Ascending aorta (tissue), 2 donors: ENCODE data around the gene RNF208. TPM values are rescaled to one million over a fixed set of nuclear protein-coding genes. Genes with fewer than 3 reads are reported as not detected.

Source experiments
- DNase-seq, 2 donors: peaks; one replicate each; pipeline ENCODE4 v3.0.0-alpha.2; 2019; ENCODE audit warnings: low spot score in 2 of 2
- H3K27ac ChIP-seq, 2 donors: fragments of 200-600 bp; sonication (generic); one replicate each; pipeline ENCODE4 v1.5.1; 2016 to 2017; ENCODE audit warnings: mild to moderate bottlenecking in 1 of 2
- H3K27me3 ChIP-seq: fragments of 200-600 bp; sonication (generic); one replicate; pipeline ENCODE4 v1.5.1; 2017
- H3K36me3 ChIP-seq, 2 donors: fragments of 200-600 bp; sonication (generic); one replicate each; pipeline ENCODE4 v1.5.1; 2016
- H3K4me1 ChIP-seq, 2 donors: fragments of 200-600 bp; sonication (generic); one replicate each; pipeline ENCODE4 v1.5.1; 2016 to 2017; ENCODE audit warnings: mild to moderate bottlenecking in 1 of 2
- H3K4me3 ChIP-seq, 2 donors: fragments of 200-600 bp; sonication (generic); one replicate each; pipeline ENCODE4 v1.5.1; 2016 to 2017; ENCODE audit warnings: mild to moderate bottlenecking in 1 of 2
- H3K9me3 ChIP-seq, 2 donors: fragments of 200-600 bp; sonication (generic); one replicate each; pipeline ENCODE4 v1.5.1; 2016
- CTCF ChIP-seq, 3 experiments: fragments of 200-600 bp in 2 of 3; fragments of 450-650 bp in 1 of 3; sonication (generic) in 2 of 3; IDR thresholded peaks; one replicate each; pipeline ENCODE4 v1.5.1; 2016 to 2019; ENCODE audit warnings: antibody characterized with exemption in 3 of 3, mild to moderate bottlenecking in 1 of 3, moderate library complexity in 1 of 3
- intact Hi-C: fragments of 100-400 bp; cut with DNase I; formaldehyde crosslinking; loops from one replicate; pipeline ENCODE4 v1.15.1; 2023
- total RNA-seq: library from RNA; depleted of rRNA; stranded (reverse); fragments of >200 nt; gene quantifications from one replicate; pipeline ENCODE4 v1.1.0, GENCODE V29; 2016

RNF208 gene
- total RNA-seq, 1 donor from 2014 or later, result 6.7 TPM

GRCh38 chr9:137176302-137177182, 45.5 kb downstream of the RNF208 start:
- H3K27me3 ChIP-seq, result no peaks in the 10 kb centered on the region
- intact Hi-C loops, result no loop called here
- H3K36me3 ChIP-seq, result peaks cover 29 to 30% of the 10 kb centered on the region in 2 donors
- H3K9me3 ChIP-seq, result no peaks in the 10 kb centered on the region
- H3K4me3 ChIP-seq, result no peak overlapping the region
- no peaks in the 10 kb centered on the region for H3K4me1 ChIP-seq
- TF ChIP-seq CTCF (IDR thresholded peaks at IDR 0.05), result peak in 1 of 3 experiments; percentile 21
- no peak for DNase-seq
- no peak overlapping the region for H3K27ac ChIP-seq

- Histone ChIP-seq H3K4me1 (no peaks in the 10 kb centered on the region), H3K27me3 (no peaks in the 10 kb centered on the region), H3K9me3 (no peaks in the 10 kb centered on the region), H3K27ac (no peak overlapping the region), H3K4me3 (no peak overlapping the region), H3K36me3 (peaks cover 18 to 19% of the 10 kb centered on the region in 2 donors)
- no peak for TF ChIP-seq CTCF (IDR thresholded peaks at IDR 0.05)
- DNase-seq, result no peak
- intact Hi-C loops, result no loop called here
These were observed 46.6 kb downstream of the RNF208 start for GRCh38 chr9:137175345-137175961.

GRCh38 chr9:137174722-137175293, 47.2 kb downstream of the RNF208 start:
- no peak overlapping the region for H3K4me3 ChIP-seq
- H3K4me1 ChIP-seq, result no peaks in the 10 kb centered on the region
- H3K27me3 ChIP-seq, result no peaks in the 10 kb centered on the region
- no peak overlapping the region for H3K27ac ChIP-seq
- H3K36me3 ChIP-seq, result peaks cover 11 to 13% of the 10 kb centered on the region in 2 donors
- TF ChIP-seq CTCF (IDR thresholded peaks at IDR 0.05), result no peak
- no peaks in the 10 kb centered on the region for H3K9me3 ChIP-seq
- intact Hi-C loops, result no loop called here
- DNase-seq, result no peak

- no peaks in the 10 kb centered on the region for H3K27me3 ChIP-seq
- H3K4me3 ChIP-seq, result no peak overlapping the region
- H3K27ac ChIP-seq, result no peak overlapping the region
- H3K4me1 ChIP-seq, result peaks cover 3 to 6% of the 10 kb centered on the region in 2 donors
- TF ChIP-seq CTCF (IDR thresholded peaks at IDR 0.05), result no peak
- H3K9me3 ChIP-seq, result no peaks in the 10 kb centered on the region
- intact Hi-C loops, result no loop called here
- peaks cover 3 to 5% of the 10 kb centered on the region in 2 donors for H3K36me3 ChIP-seq
- DNase-seq, result no peak
These were observed 48.0 kb downstream of the RNF208 start for GRCh38 chr9:137173796-137174664.
